Mesothelial cell of epicardium (in vitro differentiated cells): ENCODE data around the gene TBC1D22A. TPM values are rescaled to one million over a fixed set of nuclear protein-coding genes. Genes with fewer than 3 reads are reported as not detected.

Experiments used
- DNase-seq, 2 experiments: peaks; one replicate each; pipeline ENCODE4 v3.0.0; 2021; ENCODE audit warnings: low spot score in 2 of 2; ENCODE audit not compliant: unreplicated experiment in 2 of 2
- H3K27ac Mint-ChIP-seq: 2 replicates; pipeline ENCODE4 v1.8.0; 2021; ENCODE audit warnings: mixed read lengths
- H3K27me3 Mint-ChIP-seq: 2 replicates; pipeline ENCODE4 v1.8.0; 2021; ENCODE audit warnings: low read depth, mixed read lengths
- H3K36me3 Mint-ChIP-seq: 2 replicates; pipeline ENCODE4 v1.8.0; 2021; ENCODE audit warnings: mixed read lengths
- H3K4me1 Mint-ChIP-seq: 2 replicates; pipeline ENCODE4 v1.8.0; 2021; ENCODE audit warnings: mixed read lengths
- H3K4me3 Mint-ChIP-seq: 2 replicates; pipeline ENCODE4 v1.8.0; 2021; ENCODE audit warnings: mild to moderate bottlenecking, moderate library complexity, mixed read lengths
- H3K9me3 Mint-ChIP-seq: 2 replicates; pipeline ENCODE4 v1.8.0; 2021; ENCODE audit warnings: mixed read lengths
- total RNA-seq: library from RNA; stranded (reverse); gene quantifications from 3 replicates; pipeline ENCODE4 v1.2.1, GENCODE V29; 2021
- TF ChIP-seq, protein P1 (sequence below): fragments of 200-600 bp; sonication (generic); IDR thresholded peaks from one replicate; pipeline ENCODE4 v1.5.0; 2021; ENCODE audit warnings: antibody characterized with exemption; ENCODE audit not compliant: unreplicated experiment

The TBC1D22A gene
- total RNA-seq, 1 donor from 2014 or later: 26.6 TPM

DNA sequence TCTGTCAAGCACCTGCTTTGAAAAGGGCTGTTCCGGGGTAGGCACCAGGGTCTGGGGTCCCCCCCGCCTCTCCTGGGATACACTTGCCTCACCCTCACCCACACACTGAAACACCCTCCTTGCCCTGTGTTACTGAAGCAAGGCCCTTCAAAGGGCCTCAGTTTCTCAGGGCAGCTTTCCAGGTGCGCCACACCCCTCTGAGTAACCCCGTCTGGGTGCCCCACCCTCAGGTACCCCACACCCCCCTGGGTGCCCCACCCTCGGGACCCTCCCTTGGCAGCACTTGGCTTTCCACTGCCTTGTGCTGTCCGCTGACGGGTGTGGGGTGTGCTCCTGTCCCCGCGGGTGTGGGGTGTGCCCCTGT lies 413.6 kb downstream of the TBC1D22A start:
- DNase-seq: no peak
- Mint-ChIP-seq H3K27me3 (no peaks in the 10 kb centered on the region), H3K4me1 (no peaks in the 10 kb centered on the region), H3K36me3 (peaks cover 30% of the 10 kb centered on the region), H3K27ac (no peak overlapping the region), H3K9me3 (peaks cover 28% of the 10 kb centered on the region), H3K4me3 (no peak overlapping the region)
- TF ChIP-seq, protein P1, sequence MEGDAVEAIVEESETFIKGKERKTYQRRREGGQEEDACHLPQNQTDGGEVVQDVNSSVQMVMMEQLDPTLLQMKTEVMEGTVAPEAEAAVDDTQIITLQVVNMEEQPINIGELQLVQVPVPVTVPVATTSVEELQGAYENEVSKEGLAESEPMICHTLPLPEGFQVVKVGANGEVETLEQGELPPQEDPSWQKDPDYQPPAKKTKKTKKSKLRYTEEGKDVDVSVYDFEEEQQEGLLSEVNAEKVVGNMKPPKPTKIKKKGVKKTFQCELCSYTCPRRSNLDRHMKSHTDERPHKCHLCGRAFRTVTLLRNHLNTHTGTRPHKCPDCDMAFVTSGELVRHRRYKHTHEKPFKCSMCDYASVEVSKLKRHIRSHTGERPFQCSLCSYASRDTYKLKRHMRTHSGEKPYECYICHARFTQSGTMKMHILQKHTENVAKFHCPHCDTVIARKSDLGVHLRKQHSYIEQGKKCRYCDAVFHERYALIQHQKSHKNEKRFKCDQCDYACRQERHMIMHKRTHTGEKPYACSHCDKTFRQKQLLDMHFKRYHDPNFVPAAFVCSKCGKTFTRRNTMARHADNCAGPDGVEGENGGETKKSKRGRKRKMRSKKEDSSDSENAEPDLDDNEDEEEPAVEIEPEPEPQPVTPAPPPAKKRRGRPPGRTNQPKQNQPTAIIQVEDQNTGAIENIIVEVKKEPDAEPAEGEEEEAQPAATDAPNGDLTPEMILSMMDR: no peak

DNA sequence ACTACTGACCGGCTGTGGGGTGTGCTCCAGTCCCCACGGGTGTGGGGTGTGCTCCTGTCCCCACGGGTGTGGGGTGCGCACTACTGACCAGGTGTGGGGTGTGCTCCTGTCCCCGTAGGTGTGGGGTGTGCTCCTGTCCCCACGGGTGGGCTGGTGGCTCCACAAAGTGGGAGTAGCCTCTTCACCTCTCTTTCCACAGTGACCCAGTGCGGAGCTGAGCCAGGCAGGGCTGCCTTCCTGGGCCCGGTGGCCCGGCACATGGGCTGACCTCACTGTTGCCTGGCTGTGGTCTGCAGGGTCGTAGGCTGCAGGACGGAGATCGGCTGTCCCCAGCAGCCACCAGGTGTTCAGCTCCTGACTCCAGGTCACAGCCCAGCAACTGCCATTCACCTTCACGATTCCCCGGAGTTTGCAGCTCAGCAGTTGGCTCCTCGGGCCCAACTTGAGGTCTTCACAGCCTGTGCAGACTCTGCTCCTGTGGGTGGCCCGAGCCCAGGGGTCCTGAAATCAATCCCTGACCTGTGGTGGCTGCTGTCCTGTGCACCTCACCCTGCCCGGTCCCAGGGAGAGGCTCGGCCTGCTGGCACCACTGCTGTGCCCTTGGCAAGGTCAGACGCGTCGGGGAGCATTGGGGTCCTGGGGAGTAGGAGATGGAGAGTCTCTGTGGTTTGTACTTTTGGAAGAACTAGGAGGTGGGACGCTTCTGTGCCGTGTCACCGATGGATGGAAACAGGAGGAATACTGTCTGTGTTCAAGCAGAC lies 414.3 kb downstream of the TBC1D22A start:
- H3K4me3 Mint-ChIP-seq: no peak overlapping the region
- TF ChIP-seq, protein P1: no peak
- peak in 1 of 2 experiments; percentile 16 for DNase-seq

DNA sequence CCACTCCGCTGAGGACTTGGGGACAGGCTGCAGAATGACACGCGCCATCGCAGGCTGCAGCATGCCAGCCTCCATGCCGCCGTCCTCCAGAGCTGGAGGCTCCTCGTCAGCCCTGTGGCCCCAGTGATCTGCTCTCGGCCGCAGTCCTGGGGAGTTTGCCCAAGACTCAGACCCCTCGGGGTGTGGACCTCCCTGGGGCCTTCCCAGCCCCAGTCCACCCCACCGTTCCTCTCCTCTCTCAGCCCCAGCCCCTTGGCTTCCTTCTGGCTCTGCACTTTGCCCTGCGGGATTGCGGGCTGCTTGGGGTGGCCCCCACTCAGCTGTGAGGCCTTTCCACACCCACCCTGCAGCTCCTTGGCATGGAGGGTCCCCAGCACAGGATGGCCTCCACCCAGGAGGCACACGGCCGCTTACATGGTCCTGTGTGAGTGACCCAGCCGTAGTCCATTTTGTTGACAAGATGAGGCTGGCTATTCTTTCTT lies 414.9 kb downstream of the TBC1D22A start:
- no peak for DNase-seq

More for the DNA sequence above, 414.3 kb downstream of the TBC1D22A start:
- Mint-ChIP-seq H3K36me3 (peaks cover 30% of the 10 kb centered on the region), H3K27me3 (no peaks in the 10 kb centered on the region), H3K27ac (no peak overlapping the region), H3K9me3 (peaks cover 36% of the 10 kb centered on the region), H3K4me1 (no peaks in the 10 kb centered on the region)

DNA sequence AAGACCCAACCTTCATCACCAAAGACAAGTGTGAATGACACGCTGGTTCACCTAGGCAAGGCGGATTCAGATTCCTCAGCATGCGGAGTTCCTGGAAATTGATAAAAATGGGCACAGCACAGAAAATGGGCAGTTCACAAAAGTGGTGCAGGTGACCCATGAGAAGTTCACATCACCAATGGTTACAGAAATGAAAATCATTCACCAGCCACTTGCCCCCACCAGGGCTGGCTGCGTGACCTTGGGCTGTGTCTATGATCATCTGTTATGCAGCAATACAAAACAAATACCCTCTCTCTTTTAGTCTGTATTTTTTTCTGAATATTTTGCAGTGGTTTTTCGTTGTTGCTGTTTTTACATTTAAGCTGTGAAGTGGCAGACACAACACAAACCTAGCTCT lies 415.9 kb downstream of the TBC1D22A start:
- DNase-seq: no peak
- Mint-ChIP-seq H3K27me3 (no peaks in the 10 kb centered on the region), H3K4me3 (no peak overlapping the region), H3K36me3 (peaks cover 32% of the 10 kb centered on the region), H3K27ac (no peak overlapping the region), H3K4me1 (no peaks in the 10 kb centered on the region), H3K9me3 (peaks cover 48% of the 10 kb centered on the region)
- TF ChIP-seq, protein P1: no peak

More for the DNA sequence above, 414.9 kb downstream of the TBC1D22A start:
- H3K4me1 Mint-ChIP-seq: no peaks in the 10 kb centered on the region
- peaks cover 42% of the 10 kb centered on the region for H3K9me3 Mint-ChIP-seq
- H3K27me3 Mint-ChIP-seq: no peaks in the 10 kb centered on the region
- TF ChIP-seq, protein P1: no peak
- H3K36me3 Mint-ChIP-seq: peaks cover 30% of the 10 kb centered on the region
- H3K27ac Mint-ChIP-seq: no peak overlapping the region
- H3K4me3 Mint-ChIP-seq: no peak overlapping the region

DNA sequence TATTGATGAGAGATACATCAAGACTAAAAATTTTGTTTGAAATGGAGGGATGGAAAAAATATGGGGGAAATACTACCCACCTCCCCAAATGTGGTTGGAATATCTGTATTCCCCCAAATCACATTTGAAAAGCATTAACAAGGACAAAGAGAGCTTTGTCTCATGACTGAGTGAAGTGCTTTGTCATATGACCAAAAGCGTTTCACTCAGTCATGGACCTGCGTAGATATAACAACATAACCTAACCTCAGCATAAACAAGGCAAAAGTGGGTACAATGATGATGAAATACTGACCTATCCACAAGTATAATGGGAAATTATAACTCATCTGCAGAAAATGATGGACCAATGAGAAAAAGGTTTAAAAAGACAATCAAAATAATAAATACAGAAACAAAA lies 418.3 kb downstream of the TBC1D22A start:
- peaks cover 70% of the 10 kb centered on the region for H3K9me3 Mint-ChIP-seq
- H3K36me3 Mint-ChIP-seq: peaks cover 22% of the 10 kb centered on the region
- no peaks in the 10 kb centered on the region for H3K4me1 Mint-ChIP-seq
- no peak overlapping the region for H3K27ac Mint-ChIP-seq
- H3K27me3 Mint-ChIP-seq: no peaks in the 10 kb centered on the region
- TF ChIP-seq, protein P1: no peak
- H3K4me3 Mint-ChIP-seq: no peak overlapping the region
- no peak for DNase-seq
